NCI-H146 (cell line): ENCODE measurements around the gene ITPA.
A peak's percentile ranks its signal among the peaks of the same experiment; 100 is the strongest.
"Not testable (repeated sequence)": the region's sequence is repeated elsewhere in the genome, so short reads cannot be mapped to it uniquely, and the experiment has no call there.

Experiments
- DNase-seq: peaks from one replicate; lab custom pipeline; 2025; lab: John Stamatoyannopoulos, UW

ITPA gene

GRCh38 chr20:3199976-3200755 is 9.1 kb upstream of the ITPA start:
- DNase-seq, result no peak

- DNase-seq, result no peak
Observed at GRCh38 chr20:3202965-3203314, 6.4 kb upstream of the ITPA start.

- peak; percentile 92 for DNase-seq
Observed at GRCh38 chr20:3203315-3204123, 5.8 kb upstream of the ITPA start.

GRCh38 chr20:3204124-3204794 is 5.0 kb upstream of the ITPA start, which contains the start of gene DDRGK1:
Gene DDRGK1, minus strand, starts transcription at chr20:3204682. Its CDS starts 55 bp downstream, at chr20:3204627.
- DNase-seq, result peak; percentile 90

- DNase-seq, result no peak
Observed at GRCh38 chr20:3208786-3209256, 477 bp upstream of the ITPA start.

GRCh38 chr20:3209946-3210317 is 634 bp downstream of the ITPA start:
- DNase-seq, result peak; percentile 46

- DNase-seq, result no peak
Observed at GRCh38 chr20:3210346-3210745, 1.0 kb downstream of the ITPA start.

GRCh38 chr20:3213226-3213625 is 3.9 kb downstream of the ITPA start:
- DNase-seq, result no peak

GRCh38 chr20:3215359-3215917 is 6.1 kb downstream of the ITPA start:
- not testable (repeated sequence) for DNase-seq

GRCh38 chr20:3218307-3218988 is 9.2 kb downstream of the ITPA start:
- DNase-seq, result peak; percentile 55

- DNase-seq, result no peak
Observed at GRCh38 chr20:3221398-3222226, 12.3 kb downstream of the ITPA start.

GRCh38 chr20:3222635-3223600 is 13.6 kb downstream of the ITPA start:
- DNase-seq, result peak; percentile 100

GRCh38 chr20:3223651-3223993 is 14.3 kb downstream of the ITPA start:
- DNase-seq, result no peak

- peak; percentile 29 for DNase-seq
Observed at GRCh38 chr20:3223994-3224680, 14.8 kb downstream of the ITPA start.

- DNase-seq, result no peak
Observed at GRCh38 chr20:3224681-3225421, 15.6 kb downstream of the ITPA start.

- DNase-seq, result no peak
Observed at GRCh38 chr20:3226093-3226492, 16.8 kb downstream of the ITPA start.

- DNase-seq, result no peak
Observed at GRCh38 chr20:3226864-3227263, 17.6 kb downstream of the ITPA start.

GRCh38 chr20:3227506-3227905 is 18.2 kb downstream of the ITPA start:
- no peak for DNase-seq
